AG20443 (cell line): Measurements from ENCODE around the gene GOLGA5.

ENCODE experiments used
- DNase-seq: peaks from one replicate; pipeline ENCODE4 v3.0.0; 2012; ENCODE audit warnings: low spot score, mixed read lengths

Gene GOLGA5

GRCh38 chr14:92880351-92880750, 86.2 kb downstream of the GOLGA5 start:
- DNase-seq = no peak

- peak; percentile 74 for DNase-seq
Observed at GRCh38 chr14:92880851-92881250, 86.7 kb downstream of the GOLGA5 start.

- DNase-seq = no peak
Observed at GRCh38 chr14:92883066-92883465, 89.0 kb downstream of the GOLGA5 start.

- DNase-seq = no peak
Observed at GRCh38 chr14:92884410-92884809, 90.3 kb downstream of the GOLGA5 start.

GRCh38 chr14:92885279-92886061, 91.4 kb downstream of the GOLGA5 start:
- DNase-seq = no peak

GRCh38 chr14:92886337-92886736, 92.2 kb downstream of the GOLGA5 start:
- no peak for DNase-seq

- no peak for DNase-seq
Observed at GRCh38 chr14:92887157-92887556, 93.1 kb downstream of the GOLGA5 start.

GRCh38 chr14:92888896-92889295, 94.8 kb downstream of the GOLGA5 start:
- no peak for DNase-seq
